ENCODE results near the gene WNK4. TPM values are rescaled to one million over a fixed set of nuclear protein-coding genes. Genes with fewer than 3 reads are reported as not detected.
A peak's percentile ranks its signal among the peaks of the same experiment; 100 is the strongest.

Gene WNK4
- total RNA-seq, 6 donors from 2014 or later = 0.15 to 1.8 (median 0.26) TPM; not detected in 2

DNA sequence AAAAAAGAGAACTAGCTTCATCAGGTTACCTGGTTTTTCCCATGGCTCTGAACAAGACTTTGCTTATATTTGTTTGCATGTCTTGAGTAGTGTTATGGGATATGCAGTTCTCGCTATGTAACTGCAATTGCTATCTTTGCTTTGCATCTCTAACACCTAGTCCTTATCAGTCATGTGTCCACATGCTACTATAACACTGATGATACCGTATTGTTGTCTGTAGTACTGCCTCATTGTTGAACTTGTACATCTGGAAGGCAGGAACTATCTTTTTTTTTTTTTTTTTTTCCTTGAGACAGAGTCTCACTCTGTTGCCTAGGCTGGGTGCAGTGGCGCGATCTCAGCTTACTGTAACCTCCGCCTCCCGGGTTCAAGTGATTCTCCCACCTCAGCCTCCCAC, 55.3 kb downstream of the WNK4 start:
- Histone ChIP-seq H3K4me1 (peaks cover 19 to 34% (median 23%) of the 10 kb centered on the region in 4 donors), H3K27me3 (no peaks in the 10 kb centered on the region), H3K27ac (no peak overlapping the region), H3K9me3 (no peaks in the 10 kb centered on the region), H3K36me3 (peaks cover 36 to 60% (median 51%) of the 10 kb centered on the region in 4 donors), H3K4me3 (no peak overlapping the region)
- ATAC-seq (ENCODE audit: low FRiP score in 2 of 2) (no peak), DNase-seq (no peak)
- 92 to 94% methylated on average over 6 of the region's 6 CpGs for WGBS, 2 donors
- TF ChIP-seq POLR2AphosphoS5 (IDR thresholded peaks at IDR 0.05) (no peak), POLR2A (IDR thresholded peaks at IDR 0.05) (no peak), EP300 (IDR thresholded peaks at IDR 0.05) (no peak)
- TF ChIP-seq, protein P1, sequence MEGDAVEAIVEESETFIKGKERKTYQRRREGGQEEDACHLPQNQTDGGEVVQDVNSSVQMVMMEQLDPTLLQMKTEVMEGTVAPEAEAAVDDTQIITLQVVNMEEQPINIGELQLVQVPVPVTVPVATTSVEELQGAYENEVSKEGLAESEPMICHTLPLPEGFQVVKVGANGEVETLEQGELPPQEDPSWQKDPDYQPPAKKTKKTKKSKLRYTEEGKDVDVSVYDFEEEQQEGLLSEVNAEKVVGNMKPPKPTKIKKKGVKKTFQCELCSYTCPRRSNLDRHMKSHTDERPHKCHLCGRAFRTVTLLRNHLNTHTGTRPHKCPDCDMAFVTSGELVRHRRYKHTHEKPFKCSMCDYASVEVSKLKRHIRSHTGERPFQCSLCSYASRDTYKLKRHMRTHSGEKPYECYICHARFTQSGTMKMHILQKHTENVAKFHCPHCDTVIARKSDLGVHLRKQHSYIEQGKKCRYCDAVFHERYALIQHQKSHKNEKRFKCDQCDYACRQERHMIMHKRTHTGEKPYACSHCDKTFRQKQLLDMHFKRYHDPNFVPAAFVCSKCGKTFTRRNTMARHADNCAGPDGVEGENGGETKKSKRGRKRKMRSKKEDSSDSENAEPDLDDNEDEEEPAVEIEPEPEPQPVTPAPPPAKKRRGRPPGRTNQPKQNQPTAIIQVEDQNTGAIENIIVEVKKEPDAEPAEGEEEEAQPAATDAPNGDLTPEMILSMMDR (IDR thresholded peaks at IDR 0.05) = no peak

DNA sequence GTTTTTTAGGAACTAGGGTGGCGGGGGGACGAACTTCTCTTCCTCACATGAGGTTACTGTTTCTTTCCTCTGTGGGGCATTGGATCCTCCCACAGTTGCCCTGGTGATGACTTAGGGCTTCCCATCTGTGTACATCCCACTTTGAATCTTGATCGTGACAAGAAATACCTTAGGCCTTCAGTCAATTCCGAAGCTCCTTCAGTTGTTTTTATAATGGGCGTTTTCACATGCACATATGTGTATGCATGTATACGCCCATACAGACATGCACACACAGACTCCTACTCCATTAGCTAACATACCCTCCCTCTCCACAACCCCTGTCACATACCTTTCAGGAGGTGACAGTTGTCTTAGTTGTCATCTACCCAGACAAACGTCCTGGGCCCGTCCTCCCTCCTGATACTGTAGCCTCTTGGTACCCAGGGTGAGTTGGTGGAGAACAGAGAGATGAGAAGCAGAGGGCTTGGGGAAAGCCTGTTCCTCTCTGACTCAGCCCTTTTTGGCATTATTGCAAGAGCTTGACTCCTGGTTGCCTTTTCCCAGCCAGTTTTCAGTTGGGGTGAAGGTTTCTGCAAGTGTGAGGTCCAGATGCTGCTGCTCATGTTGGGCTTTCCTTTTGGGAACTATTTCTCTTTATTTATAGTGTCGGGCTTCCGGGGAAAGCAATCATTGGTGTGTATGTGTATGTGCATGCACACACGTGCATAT, 61.7 kb downstream of the WNK4 start:
- DNase-seq (no peak), ATAC-seq (ENCODE audit: low FRiP score in 2 of 2) (no peak)
- Histone ChIP-seq H3K36me3 (peaks cover 38 to 89% (median 78%) of the 10 kb centered on the region in 4 donors), H3K27ac (no peak overlapping the region), H3K4me3 (no peak overlapping the region), H3K9me3 (no peaks in the 10 kb centered on the region), H3K4me1 (peaks cover 28 to 40% (median 32%) of the 10 kb centered on the region in 4 donors), H3K27me3 (no peaks in the 10 kb centered on the region)
- WGBS, 2 donors = 77 to 82% methylated on average over 11 of the region's 11 CpGs
- TF ChIP-seq, protein P1 (IDR thresholded peaks at IDR 0.05) = no peak
- no peak for TF ChIP-seq POLR2AphosphoS5 (IDR thresholded peaks at IDR 0.05)
- TF ChIP-seq EP300 (IDR thresholded peaks at IDR 0.05) = no peak
- no peak for TF ChIP-seq POLR2A (IDR thresholded peaks at IDR 0.05)

DNA sequence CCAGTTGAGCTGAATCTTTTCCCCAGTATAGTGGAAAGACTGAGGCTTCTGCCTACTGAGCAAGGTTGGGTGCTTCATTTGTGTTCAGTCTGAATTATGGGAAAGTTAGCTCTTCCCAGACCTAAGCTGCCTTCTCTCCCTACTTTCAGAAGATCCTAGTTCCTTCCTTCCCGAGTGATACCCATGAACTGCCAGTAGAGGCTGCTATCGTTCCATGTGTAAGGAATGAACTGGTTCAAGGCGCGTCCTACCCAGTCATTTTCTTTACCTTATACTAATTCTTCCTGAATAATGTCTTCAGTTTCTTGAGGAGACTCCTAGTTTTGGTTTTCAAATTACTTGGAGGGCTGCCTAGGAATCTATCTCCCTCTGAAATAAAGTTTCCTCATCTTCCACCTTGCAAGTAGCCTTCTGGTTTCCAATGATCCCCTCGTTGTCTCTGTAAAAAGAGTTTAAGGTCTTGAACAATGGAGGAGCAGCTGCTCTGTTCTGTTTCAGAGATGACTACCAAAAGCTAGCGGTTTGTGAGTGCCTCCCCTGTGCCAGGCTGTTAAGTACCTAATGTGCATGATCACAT, 63.0 kb downstream of the WNK4 start:
- Histone ChIP-seq H3K9me3 (no peaks in the 10 kb centered on the region), H3K27me3 (no peaks in the 10 kb centered on the region), H3K4me1 (peaks cover 32 to 46% (median 34%) of the 10 kb centered on the region in 4 donors), H3K36me3 (peaks cover 27 to 76% (median 65%) of the 10 kb centered on the region in 4 donors), H3K27ac (peak overlapping the region; percentile 9 to 73 (median 38)), H3K4me3 (no peak overlapping the region)
- TF ChIP-seq EP300 (IDR thresholded peaks at IDR 0.05) (no peak), POLR2A (IDR thresholded peaks at IDR 0.05) (no peak), POLR2AphosphoS5 (IDR thresholded peaks at IDR 0.05) (no peak)
- TF ChIP-seq, protein P1 (IDR thresholded peaks at IDR 0.05) = peak; percentile 80 to 92 (median 86)
- 36 to 39% methylated on average over 6 of the region's 6 CpGs for WGBS, 2 donors
- no peak for DNase-seq
- ATAC-seq (ENCODE audit: low FRiP score in 2 of 2) = peak; percentile 69 to 80

DNA sequence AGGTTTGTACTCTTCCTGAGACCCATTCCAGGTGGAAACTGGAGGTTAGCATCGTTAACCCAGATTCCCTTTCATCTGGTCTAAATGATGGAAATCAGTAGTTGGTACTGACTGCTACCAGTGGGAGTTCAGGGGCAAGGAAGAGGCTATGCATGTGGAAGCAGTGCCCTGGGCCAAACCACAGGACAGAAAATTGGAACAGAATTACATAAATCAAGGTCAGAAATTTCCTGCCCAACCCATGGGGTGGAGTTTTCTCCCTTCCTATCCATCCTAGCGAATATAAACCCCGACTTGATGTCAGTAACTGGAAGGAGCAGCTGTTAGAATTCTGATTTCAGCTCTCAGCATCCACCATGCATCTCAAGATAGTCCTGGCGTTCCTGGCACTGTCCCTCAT, 63.9 kb downstream of the WNK4 start, which contains the start of gene AOC2:
Gene AOC2 (plus strand): TSS at position 310 of the 400 bp plus-strand sequence. CDS start 47 bp downstream, at position 357.
- 52 to 58% methylated on average over 4 of the region's 4 CpGs for WGBS, 2 donors
- TF ChIP-seq, protein P1 (IDR thresholded peaks at IDR 0.05) = no peak
- TF ChIP-seq POLR2A (IDR thresholded peaks at IDR 0.05) (no peak), EP300 (IDR thresholded peaks at IDR 0.05) (no peak), POLR2AphosphoS5 (IDR thresholded peaks at IDR 0.05) (no peak)
- DNase-seq = no peak
- Histone ChIP-seq H3K36me3 (peaks cover 19 to 68% (median 56%) of the 10 kb centered on the region in 4 donors), H3K4me1 (peaks cover 34 to 46% (median 35%) of the 10 kb centered on the region in 4 donors), H3K9me3 (no peaks in the 10 kb centered on the region), H3K4me3 (no peak within 1 kb of the TSS), H3K27ac (peak within 1 kb of the TSS; percentile 57 to 77 (median 74)), H3K27me3 (no peaks in the 10 kb centered on the region)
- no peak for ATAC-seq (ENCODE audit: low FRiP score in 2 of 2)

All from upper lobe of left lung (tissue), 6 donors.